NCI-H1105 (cell line): ENCODE results near the gene CHST15.

Experiments used
- DNase-seq: peaks from one replicate; lab custom pipeline; 2025; lab: John Stamatoyannopoulos, UW

CHST15 gene

DNA sequence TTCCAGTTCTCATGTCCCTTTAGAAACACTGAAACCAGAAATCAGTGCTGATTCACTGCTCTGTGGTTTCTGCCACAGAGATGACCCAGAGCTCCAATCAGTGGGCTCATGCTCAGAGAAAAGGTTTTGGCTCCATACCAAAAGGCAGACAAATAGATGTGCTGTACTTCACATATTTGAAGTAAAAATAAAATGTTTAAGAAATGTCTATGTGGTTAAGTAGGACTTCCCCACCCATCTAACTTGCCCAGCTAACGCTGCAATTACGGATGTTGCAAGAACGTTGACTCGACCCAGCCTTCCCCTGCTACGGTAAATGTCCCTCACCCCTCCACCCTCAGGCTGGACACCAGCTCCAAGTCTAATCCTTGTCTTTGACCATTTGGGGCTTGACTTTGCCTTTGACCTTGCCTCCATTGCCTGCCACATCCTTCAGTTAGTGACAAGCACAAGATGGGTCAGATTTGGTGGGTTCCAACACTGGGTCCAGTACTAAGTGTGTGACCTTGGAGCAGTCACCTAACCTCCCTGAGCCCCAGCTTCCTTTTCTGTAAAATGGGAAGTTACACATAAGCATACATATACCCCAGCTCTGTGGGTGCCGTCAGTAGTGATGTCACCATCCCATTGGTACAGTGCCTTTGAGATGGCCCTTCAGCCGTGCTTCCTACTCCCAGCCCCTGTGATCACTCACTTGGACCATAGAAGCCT lies 95.8 kb downstream of the CHST15 start:
- no peak for DNase-seq

GRCh38 chr10:123997013-123997412 lies 96.4 kb downstream of the CHST15 start:
- no peak for DNase-seq

DNA sequence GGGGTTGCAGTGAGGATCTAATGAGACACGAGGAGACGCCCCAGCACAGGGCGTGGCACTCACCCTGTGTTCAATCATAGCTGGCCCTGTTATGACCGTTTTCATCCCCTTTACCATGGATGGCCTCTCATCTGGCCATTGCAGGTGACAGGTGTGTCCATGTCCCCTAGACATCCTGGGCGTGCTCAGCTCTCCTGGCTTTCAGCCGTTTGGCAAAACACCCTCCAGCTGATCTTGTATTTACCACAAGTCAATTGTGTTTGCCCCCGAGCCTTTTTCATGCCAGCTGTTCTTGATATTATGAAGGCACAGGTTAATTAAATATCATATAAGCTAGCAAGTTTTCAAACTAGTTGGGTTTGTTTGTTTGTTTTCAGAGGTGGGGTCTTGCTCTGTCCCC lies 97.1 kb downstream of the CHST15 start:
- DNase-seq = no peak

DNA sequence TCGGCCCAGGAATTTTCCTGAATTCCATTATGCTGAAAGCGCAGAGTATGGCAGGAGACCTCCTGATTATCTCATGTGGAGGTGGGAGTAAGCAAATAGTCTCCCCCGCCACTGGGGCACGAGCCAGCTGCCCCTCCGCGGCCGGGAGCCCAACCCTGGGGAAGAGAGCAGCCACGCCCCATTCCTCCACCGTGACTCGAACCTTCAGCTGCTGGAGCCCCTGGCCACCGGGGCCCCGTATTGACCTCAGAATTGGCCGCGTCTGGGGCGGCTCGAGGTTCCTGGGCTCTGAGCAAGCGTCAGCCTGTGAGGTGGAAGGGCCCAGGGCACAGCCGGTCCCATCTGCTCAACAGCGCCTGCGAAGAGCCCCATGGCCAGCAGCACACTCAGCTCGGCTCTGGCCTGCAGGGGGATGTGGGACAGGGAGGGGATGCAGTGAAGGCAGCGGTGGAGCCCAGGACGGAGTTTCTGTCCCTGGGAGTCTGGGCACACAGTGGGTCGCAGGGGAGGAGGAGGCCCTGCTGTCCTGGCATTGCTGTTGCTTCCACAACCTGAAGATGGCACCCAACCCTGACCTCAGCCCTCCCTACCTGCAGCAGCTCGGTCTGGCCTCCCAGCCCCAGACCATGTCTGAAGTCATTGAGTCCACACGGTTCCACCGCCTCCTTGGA lies 97.8 kb downstream of the CHST15 start:
- no peak for DNase-seq

DNA sequence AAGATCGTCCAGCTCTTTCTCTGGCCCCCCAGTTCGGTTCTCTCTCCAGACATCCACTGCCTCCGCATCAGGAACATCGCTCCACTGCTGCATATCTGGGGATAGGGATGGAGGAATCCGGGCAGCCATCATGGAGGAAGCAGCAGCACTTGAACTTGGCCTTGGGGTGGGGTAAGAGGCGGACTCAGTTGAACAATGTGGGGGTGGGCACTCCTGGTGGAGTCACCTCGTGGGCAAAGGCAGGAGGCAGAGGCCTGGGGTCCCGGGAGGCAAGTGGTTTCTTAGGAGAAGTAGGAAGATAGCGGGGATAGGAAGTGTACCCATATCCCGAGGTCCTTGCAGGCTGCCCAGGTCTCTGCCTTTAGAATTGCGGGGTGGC lies 98.3 kb downstream of the CHST15 start:
- no peak for DNase-seq

DNA sequence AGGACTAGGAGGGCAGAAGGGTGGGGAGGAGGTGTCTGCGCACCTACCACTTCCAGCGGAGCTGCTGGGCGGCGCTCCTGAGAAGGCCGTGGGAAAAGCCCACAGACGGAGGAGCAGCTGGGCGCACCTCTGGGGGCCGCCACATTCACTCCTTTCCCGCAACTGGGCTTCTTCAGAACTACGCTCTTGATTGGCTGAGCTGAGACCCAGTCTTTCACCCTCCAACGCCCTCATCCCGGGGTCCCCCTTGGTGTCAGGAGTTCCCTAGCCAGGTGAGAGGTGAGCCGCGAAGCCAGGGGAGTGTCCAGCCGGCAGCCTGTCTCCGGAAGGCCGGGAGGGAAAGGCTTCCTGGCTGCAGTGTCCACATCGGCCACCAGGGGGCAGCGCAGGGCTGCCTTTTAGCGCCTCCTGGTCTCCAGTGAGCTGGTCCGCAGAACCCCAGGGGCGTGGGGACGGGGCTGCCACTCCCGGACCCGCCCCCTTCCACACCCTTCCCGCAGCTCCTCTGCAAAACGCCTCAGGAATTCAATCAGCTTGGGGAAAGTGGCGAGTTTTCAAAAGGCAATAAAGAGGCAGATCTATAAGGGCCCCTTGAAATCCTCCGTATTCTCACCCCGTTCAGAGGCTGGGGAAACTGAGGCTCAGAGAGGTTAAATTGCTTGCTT lies 98.8 kb downstream of the CHST15 start:
- peak; percentile 16 for DNase-seq

DNA sequence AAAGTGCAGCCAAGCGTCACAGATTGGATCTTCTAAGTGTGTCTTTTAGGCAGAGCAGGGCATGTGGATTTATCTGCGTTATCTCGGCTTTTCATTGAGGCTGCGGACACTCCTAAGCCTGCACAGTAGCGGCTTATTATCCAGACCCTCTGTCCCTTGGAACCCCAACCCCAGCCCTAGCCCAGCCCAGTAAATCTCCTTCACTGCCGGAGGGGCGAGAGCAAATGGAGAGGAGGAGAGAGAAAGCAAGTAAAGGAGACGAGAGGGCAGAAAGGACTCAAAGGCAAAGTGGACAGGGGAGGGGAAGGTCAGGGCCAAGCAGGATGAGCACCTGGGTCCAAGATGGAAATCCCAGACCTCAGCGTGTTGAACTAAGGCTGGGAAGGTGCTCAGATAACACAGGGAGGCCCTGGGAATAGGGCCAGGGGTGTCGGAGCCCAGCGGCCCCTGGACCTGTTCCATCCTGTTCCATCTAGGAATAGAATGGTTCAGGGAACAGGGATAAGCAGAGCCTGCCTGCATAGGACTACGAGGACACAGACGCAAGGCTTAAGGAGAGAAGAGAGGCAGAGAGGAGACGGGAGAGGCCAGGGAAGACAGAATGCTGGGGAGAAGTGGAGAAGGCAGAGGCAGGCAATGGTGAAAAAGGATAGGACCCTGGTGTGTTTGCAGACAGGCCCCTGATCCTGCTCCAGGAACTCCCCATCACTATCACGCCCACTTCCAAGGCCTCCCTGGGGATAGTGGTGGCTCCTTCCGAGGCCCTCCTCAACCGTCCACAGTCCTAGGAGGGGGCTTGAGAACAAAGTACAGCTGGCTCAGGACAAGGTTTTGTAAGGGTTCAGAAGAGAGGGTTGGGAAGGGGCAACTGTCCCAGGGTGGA lies 99.6 kb downstream of the CHST15 start:
- no peak for DNase-seq

DNA sequence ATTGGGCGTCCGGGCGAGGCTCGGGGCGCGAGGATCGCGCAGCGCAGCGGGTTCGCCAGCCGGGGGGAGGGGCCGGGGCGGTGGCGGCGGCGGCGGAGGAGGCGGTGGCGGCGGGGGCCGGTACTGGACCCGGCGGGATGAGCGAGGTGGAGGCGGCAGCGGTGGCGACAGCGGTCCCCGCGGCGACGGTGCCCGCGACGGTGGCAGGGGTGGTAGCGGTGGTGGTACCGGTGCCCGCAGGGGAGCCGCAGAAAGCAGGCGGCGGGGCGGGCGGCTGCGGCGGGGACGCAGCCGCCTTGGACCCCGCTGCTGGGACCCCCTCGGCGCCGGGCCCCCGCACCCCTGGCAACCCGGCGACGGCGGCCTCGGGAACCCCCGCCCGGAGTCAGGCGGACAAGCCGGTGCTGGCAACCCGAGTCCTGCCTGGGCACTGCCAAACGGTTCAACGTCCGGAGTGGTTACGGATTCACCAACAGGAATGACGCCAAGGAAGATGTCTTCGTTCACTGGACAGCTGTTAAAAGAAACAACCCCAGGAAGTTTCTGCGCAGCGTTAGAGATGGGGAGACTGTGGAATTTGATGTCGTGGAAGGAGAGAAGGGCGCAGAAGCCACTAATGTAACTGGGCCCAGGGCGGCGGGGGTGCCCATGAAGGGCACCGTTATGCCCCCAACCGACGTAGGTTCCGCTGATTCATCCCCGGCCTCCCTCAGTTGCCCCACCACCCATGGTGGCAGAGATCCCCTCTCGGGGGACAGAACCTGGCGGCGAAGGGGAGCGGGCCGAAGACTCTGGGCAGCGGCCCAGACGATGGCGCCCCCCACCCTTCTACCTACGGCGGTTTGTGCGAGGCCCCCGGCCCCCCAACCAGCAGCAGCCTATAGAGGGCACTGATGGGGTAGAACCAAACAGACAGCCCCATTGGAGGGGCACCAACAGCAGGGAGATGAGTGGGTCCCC lies 101.5 kb downstream of the CHST15 start:
- DNase-seq = no peak

DNA sequence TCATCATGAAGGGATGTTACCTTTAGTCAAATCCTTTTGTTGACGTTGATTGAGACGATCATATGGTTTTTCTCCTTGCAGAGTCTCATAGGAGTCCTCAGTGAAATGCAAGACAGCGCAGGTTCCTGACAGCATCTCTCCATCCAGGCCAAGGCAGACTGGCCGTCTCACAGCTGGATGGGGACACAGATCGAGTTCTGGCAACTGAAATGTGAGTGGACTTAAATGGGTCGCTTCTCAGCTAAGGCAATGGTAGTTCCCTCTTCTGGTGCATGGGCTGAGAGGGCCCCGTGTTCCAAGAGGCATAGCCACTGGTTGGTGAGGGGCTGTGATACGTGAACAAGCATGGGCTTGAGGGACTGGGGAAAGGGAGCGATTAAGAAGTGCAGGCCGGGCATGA lies 102.5 kb downstream of the CHST15 start:
- DNase-seq = no peak

DNA sequence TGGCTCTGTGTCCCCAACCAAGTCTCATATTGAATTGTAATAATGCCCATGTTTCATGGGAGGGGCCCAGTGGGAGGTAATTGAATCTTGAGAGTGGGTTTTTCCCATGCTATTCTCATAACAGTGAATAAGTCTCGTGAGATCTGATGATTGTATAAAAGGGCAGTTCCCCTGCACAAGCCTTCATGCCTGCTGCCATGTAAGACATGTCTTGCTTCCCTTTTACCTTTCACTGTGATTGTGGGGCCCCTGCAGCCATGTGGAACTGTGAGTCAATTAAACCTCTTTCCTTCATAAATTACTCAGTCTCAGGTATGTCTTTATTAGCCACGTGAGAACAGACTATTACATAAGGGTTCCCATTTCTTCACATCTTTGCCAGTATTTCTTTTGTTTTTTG lies 104.7 kb downstream of the CHST15 start:
- no peak for DNase-seq

DNA sequence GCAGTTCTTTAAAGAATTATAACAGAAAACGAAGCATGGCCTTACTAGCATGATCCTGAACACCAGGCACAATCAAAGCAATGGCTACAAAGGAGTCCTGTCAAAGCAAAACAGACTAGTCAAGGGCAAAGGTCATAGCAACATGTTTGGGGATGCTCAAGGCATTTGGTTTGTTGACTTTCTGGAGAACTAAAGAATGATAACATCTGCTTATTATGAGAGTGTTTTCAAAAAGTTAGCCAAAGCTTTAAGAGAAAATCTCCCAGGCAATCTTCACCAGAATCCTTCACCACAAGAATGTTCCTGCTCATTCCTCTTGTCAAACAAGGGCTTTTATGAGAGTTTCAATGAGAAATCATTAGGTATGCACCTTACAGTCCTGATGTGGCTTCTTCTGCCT lies 106.7 kb downstream of the CHST15 start:
- DNase-seq = no peak

DNA sequence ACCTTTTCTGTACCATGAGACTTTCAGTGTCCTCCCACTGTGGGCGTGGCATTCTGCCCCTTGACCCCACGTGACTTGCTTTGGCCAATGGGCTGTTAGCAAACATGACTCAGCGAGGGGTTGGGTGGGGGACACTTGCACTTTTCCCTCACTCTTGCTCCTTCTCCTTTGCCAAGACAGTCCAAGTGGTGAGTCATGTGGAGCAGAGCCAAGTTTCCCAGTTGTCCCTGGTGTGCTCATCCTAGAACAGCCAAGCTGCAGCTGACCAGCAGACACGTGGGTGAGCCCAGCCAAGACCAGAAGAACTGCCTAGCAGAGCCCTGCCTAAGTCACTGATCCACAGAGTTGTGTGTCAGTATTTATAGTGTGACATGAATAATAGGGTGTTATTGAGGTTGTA lies 119.0 kb downstream of the CHST15 start:
- DNase-seq = no peak

GRCh38 chr10:123972481-123973401 lies 120.7 kb downstream of the CHST15 start:
- DNase-seq = no peak

DNA sequence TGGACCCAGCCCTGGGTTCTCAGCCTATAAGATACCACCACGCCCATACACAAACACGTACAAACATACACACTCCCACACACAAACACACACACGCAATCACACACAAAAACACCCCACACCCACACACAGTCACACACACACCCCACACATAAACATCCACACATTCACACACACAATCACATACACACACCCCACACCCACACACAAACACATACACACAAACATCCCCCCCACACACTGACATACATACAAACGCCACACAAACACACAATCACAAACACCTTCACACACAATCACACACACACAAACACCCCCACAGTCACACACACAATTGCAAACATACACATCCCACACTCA lies 122.5 kb downstream of the CHST15 start:
- DNase-seq = no peak

DNA sequence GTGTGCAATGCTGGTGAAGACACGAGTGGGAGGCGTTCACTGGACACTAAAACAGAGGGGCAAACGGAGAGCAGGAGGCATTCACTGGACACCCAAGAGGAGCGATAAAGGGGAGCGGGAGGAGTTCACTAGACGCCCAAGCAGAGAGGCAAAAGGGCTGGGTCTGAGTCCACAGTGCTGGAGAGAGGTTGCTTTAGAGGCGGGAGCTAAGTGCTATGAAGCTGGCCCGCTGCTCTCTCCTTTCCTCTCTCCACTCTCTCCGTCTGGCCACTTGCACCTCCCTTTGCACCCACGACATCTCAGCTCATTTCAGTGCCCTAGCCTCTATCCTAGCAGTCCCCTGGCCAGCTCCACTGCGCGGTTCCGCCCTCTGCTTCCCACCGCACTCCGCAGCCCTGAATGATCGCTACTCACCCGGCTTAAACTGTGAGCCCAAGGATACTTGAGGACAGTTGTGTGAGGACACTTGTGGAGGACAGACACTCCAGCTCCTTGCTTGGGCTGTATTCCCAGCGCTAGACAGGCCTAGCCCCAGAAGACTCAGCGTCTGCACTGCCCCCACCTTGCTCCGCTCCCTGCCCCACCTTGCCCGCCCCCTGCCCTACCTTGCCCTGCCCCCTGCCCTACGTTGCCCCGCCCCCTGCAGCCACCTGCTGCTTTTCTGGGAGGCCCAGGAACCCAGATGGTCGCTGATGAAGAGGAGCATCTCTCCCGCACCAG lies 123.0 kb downstream of the CHST15 start:
- no peak for DNase-seq

DNA sequence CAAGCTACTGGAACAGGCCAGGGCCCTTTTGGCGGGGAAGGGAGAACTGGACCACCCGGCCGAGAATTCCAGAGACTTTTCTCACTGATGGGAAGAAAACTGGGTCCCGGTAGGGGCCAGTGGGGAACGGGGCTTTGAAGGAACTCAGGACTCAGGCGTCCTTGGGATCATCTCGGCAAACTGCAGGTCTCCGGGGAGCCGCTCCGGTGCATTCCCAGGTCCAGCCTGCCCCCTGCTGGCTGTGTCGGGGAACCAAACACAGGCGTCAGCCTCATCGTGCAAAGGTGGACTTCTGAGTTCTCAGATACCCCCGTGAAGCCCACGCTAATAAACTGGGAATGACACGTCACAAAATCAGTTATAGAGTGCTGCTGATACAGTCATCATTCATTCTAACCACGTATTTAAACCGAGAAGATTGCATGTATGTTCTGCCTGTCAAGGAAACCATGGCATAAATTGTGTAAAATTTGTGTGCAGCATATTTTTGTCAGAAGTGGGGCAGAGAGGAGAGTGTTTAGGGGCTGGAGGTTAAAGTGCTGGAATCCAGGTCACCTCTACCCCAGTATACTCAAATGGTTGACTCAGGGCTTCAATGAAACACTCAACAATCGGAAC lies 125.7 kb downstream of the CHST15 start:
- DNase-seq = no peak

DNA sequence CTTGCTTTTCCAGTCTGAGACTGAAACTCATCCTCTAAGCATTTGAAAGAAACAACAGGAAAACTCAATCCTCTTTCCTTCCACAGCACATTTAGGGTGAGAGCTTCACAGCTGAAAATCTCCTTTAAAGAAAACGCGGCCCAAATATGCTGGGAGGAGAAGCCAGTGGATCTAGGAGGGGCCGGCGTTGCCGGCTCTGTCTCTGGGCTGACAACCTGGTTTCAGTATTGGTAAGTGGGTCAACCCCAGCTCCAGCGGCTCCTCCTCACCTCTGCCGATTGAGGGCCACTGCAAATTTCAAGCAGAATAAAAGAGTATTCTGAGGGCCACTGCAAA lies 126.5 kb downstream of the CHST15 start:
- DNase-seq = no peak

DNA sequence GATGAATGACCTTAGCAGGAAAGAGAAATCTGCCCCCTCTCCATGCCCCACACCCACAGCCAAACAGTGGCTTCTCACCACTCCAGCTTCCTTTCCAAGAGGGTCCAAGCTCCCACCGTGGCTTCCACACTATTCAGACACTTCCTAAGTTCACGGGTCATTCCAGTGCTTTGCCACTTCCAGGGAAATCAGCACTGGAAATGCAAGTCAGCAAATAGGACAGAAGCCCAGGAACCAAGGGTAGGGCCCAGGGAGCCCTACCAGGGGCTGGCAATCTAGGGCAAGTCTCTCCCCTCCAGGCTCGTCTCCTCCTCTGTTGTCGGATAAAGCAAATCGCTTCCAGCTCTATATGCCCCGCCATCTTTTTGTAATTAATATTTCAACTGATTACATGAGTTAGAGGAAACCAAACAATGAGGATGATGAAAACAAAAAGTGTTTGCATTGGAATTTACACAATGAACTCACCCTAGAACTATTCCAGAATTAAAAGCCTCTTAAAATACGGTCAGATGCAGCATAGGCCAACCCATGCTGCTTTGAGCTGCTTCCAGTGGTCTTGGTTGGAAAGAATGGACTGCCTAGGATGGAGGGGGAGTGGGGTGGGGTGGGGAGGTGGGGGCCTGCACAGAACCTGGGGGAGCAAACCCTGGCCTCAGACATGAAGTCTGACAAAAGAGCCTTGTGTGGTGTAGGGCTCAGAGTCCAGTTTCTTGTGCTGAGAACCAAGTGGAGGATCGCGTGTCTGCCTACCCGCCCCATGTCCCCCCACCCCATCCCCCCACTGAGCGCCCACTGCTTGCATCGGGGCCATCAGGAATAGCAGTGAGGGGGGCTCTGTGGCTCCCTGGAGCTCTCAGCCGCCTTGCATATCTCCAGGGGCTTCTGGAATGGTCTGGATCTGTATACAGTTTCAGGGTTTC lies 127.2 kb downstream of the CHST15 start:
- DNase-seq = no peak
